ENCODE results near the gene ZNF277.

- TF ChIP-seq CTCF (IDR thresholded peaks at IDR 0.05): no peak
- TF ChIP-seq ZFX (IDR thresholded peaks at IDR 0.05; ENCODE audit: borderline replicate concordance): no peak
Observed at GRCh38 chr7:112186300-112186699, 20.2 kb upstream of the ZNF277 start.
